PC-3 (cell line): Measurements from ENCODE around the gene CENPVL3. TPM values are rescaled to one million over a fixed set of nuclear protein-coding genes. Genes with fewer than 3 reads are reported as not detected.

Source experiments
- ATAC-seq: fragments of 200-7000 bp; cut with Tn5 transposase; 2 replicates; pipeline ENCODE4 v1.9.1; 2020; ENCODE audit warnings: mild to moderate bottlenecking, moderate library complexity
- BruUV-seq: library from RNA; stranded (reverse); fragments of 400-500 nt; replicated peaks from 2 replicates; lab custom pipeline; 2021; lab: Mats Ljungman, UMichigan
- CTCF ChIA-PET: fragments of 300-600 bp; sonication (Branson Sonifier 250); formaldehyde crosslinking; loops from one replicate; lab custom pipeline; 2022; ENCODE audit warnings: antibody characterized with exemption; lab: Charles Lee
- POLR2A ChIA-PET: fragments of 300-600 bp; sonication (Branson Sonifier 250); formaldehyde crosslinking; loops from one replicate; lab custom pipeline; 2022; ENCODE audit warnings: antibody characterized with exemption; ENCODE audit not compliant: unreplicated experiment; lab: Charles Lee
- DNase-seq: peaks from one replicate; pipeline ENCODE4 v3.0.0-alpha.2; 2015
- H2AFZ ChIP-seq: fragments of 300-600 bp; sonication (generic); 2 replicates; pipeline ENCODE4 v1.6.0; 2016; ENCODE audit warnings: antibody characterized with exemption, low read length
- H3F3A ChIP-seq: fragments of 300-600 bp; sonication (generic); one replicate; pipeline ENCODE4 v1.6.0; 2017; ENCODE audit warnings: antibody characterized with exemption, low read length, control low read depth, mild to moderate bottlenecking; ENCODE audit not compliant: unreplicated experiment
- H3K27ac ChIP-seq: fragments of 300-600 bp; sonication (generic); 2 replicates; pipeline ENCODE4 v1.5.1; 2016; ENCODE audit warnings: mild to moderate bottlenecking, low read length
- H3K27me3 ChIP-seq: fragments of 300-600 bp; sonication (generic); 2 replicates; pipeline ENCODE4 v1.6.1; 2016; ENCODE audit warnings: low read length, mixed read lengths
- H3K36me3 ChIP-seq: fragments of 300-600 bp; sonication (generic); 2 replicates; pipeline ENCODE4 v1.6.1; 2016; ENCODE audit warnings: low read depth, mixed run types, low read length, mixed read lengths
- H3K4me1 ChIP-seq: fragments of 300-600 bp; sonication (generic); 2 replicates; pipeline ENCODE4 v1.5.1; 2016; ENCODE audit warnings: low read length; ENCODE audit not compliant: insufficient read depth
- H3K4me2 ChIP-seq: fragments of 300-600 bp; sonication (generic); 2 replicates; pipeline ENCODE4 v1.6.0; 2016; ENCODE audit warnings: low read length
- H3K4me3 ChIP-seq: fragments of 300-600 bp; sonication (generic); 2 replicates; pipeline ENCODE4 v1.5.1; 2016; ENCODE audit warnings: mild to moderate bottlenecking, low read length, mixed read lengths
- H3K79me2 ChIP-seq: fragments of 300-600 bp; sonication (generic); 2 replicates; pipeline ENCODE4 v1.6.1; 2017; ENCODE audit warnings: low read length, mixed read lengths
- H3K9ac ChIP-seq: fragments of 300-600 bp; sonication (generic); 2 replicates; pipeline ENCODE4 v1.6.0; 2016; ENCODE audit warnings: mild to moderate bottlenecking, low read length
- H3K9me2 ChIP-seq: fragments of 300-600 bp; sonication (generic); replicated peaks from 2 replicates; pipeline ENCODE4 v1.6.1; 2016; ENCODE audit warnings: mixed run types, low read length, mixed read lengths
- H3K9me3 ChIP-seq: fragments of 300-600 bp; sonication (generic); 2 replicates; pipeline ENCODE4 v1.6.1; 2016; ENCODE audit warnings: low read length, mixed read lengths
- H4K20me1 ChIP-seq: fragments of 300-600 bp; sonication (generic); 2 replicates; pipeline ENCODE4 v1.6.1; 2016; ENCODE audit warnings: low read length, mixed read lengths
- EZH2 ChIP-seq: fragments of 300-600 bp; sonication (generic); IDR thresholded peaks from one replicate; pipeline ENCODE4 v1.6.1; 2017; ENCODE audit warnings: antibody characterized with exemption, mild to moderate bottlenecking, low read length; ENCODE audit not compliant: unreplicated experiment
- EZH2phosphoT487 ChIP-seq: fragments of 300-600 bp; sonication (generic); IDR thresholded peaks from 2 replicates; pipeline ENCODE4 v1.6.1; 2018; ENCODE audit warnings: mild to moderate bottlenecking, antibody characterized with exemption, low read length, borderline replicate concordance
- intact Hi-C: fragments of 100-400 bp; cut with micrococcal nuclease; formaldehyde crosslinking; loops from 2 replicates; pipeline ENCODE4 v1.9.0; 2023
- total RNA-seq: library from RNA; depleted of rRNA; stranded (reverse); fragments of >200 nt; gene quantifications from 2 replicates; pipeline ENCODE4 v1.2.3, GENCODE V29; 2014
- TF ChIP-seq, protein P1 (sequence below): fragments of 300-600 bp; sonication (generic); conservative IDR thresholded peaks from 2 replicates; pipeline ENCODE4 v1.5.1; 2017; ENCODE audit warnings: antibody characterized with exemption, low read depth, mild to moderate bottlenecking, low read length

Gene CENPVL3
- total RNA-seq, 1 experiment from 2014 or later: not detected

DNA sequence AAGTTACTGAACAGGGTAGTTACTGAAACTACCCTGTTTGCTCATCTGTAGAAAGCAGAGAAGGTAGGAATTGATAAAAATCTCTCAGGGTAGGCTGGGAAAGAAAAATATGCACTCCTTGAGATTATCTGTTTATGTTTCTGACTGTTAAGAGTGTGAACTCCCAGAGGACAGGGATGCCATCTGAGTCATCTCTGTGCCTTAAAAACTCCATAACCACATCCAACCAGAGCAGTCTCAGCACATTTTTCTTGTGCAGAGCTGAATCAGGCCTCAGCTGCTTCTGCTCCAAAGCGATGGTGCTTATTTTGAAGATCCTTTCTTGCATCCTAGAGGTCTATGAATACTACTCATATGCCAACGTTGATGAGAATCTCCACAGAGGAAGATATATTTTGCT lies 9.9 kb downstream of the CENPVL3 start:
- ATAC-seq: no peak
- peaks cover 7% of the 10 kb centered on the region; the same call in 1 of the 2 replicates for H3K27me3 ChIP-seq
- H3K36me3 ChIP-seq: no peaks in the 10 kb centered on the region
- no peak for TF ChIP-seq EZH2
- TF ChIP-seq, protein P1, sequence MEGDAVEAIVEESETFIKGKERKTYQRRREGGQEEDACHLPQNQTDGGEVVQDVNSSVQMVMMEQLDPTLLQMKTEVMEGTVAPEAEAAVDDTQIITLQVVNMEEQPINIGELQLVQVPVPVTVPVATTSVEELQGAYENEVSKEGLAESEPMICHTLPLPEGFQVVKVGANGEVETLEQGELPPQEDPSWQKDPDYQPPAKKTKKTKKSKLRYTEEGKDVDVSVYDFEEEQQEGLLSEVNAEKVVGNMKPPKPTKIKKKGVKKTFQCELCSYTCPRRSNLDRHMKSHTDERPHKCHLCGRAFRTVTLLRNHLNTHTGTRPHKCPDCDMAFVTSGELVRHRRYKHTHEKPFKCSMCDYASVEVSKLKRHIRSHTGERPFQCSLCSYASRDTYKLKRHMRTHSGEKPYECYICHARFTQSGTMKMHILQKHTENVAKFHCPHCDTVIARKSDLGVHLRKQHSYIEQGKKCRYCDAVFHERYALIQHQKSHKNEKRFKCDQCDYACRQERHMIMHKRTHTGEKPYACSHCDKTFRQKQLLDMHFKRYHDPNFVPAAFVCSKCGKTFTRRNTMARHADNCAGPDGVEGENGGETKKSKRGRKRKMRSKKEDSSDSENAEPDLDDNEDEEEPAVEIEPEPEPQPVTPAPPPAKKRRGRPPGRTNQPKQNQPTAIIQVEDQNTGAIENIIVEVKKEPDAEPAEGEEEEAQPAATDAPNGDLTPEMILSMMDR: no peak
- no peak for TF ChIP-seq EZH2phosphoT487
- H3K9me2 ChIP-seq: no peaks in the 10 kb centered on the region
- no peaks in the 10 kb centered on the region for H3K4me1 ChIP-seq
- H2AFZ ChIP-seq: no peak overlapping the region
- ChIA-PET CTCF (no interaction called here), POLR2A (no interaction called here)
- H3K79me2 ChIP-seq: no peaks in the 10 kb centered on the region
- BruUV-seq: no TSS peak
- DNase-seq: no peak
- H3K4me2 ChIP-seq: no peak overlapping the region
- H3F3A ChIP-seq: no peaks in the 10 kb centered on the region
- H4K20me1 ChIP-seq: no peaks in the 10 kb centered on the region
- H3K9me3 ChIP-seq: no peaks in the 10 kb centered on the region
- intact Hi-C loops: no loop called here
- no peak overlapping the region for H3K9ac ChIP-seq
- no peak overlapping the region for H3K27ac ChIP-seq
- H3K4me3 ChIP-seq: no peak overlapping the region

DNA sequence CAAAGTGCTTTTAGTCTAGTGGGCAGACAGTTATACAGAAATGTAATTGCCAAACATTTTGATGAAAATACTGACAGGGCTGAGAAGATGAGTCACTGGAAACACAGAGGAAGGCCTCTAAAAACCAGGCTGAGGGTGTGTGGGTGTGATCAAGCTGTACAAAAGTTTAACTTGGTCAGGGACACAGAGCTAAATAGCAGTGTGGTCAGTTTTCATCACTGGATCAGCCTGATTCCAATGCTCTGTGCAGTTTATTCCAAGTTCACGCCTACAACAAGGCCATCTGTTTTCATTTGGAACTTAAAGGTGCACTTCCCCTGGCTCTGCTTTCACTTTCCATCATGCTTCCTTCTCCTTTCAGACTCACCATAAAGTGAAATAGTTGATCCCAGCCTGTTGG lies 10.6 kb downstream of the CENPVL3 start:
- Histone ChIP-seq H3K4me2 (no peak overlapping the region), H3K27me3 (peaks cover 7% of the 10 kb centered on the region; the same call in 1 of the 2 replicates), H2AFZ (no peak overlapping the region), H3K36me3 (no peaks in the 10 kb centered on the region), H3K27ac (no peak overlapping the region), H3K4me1 (no peaks in the 10 kb centered on the region), H4K20me1 (no peaks in the 10 kb centered on the region), H3F3A (no peaks in the 10 kb centered on the region), H3K4me3 (no peak overlapping the region), H3K9ac (no peak overlapping the region), H3K9me2 (no peaks in the 10 kb centered on the region), H3K9me3 (no peaks in the 10 kb centered on the region), H3K79me2 (no peaks in the 10 kb centered on the region)
- ChIA-PET CTCF (no interaction called here), POLR2A (no interaction called here)
- TF ChIP-seq EZH2 (no peak), EZH2phosphoT487 (no peak)
- TF ChIP-seq, protein P1: no peak
- DNase-seq: no peak
- BruUV-seq: no TSS peak
- intact Hi-C loops: no loop called here
- no peak; the same call in 1 of the 2 replicates for ATAC-seq

DNA sequence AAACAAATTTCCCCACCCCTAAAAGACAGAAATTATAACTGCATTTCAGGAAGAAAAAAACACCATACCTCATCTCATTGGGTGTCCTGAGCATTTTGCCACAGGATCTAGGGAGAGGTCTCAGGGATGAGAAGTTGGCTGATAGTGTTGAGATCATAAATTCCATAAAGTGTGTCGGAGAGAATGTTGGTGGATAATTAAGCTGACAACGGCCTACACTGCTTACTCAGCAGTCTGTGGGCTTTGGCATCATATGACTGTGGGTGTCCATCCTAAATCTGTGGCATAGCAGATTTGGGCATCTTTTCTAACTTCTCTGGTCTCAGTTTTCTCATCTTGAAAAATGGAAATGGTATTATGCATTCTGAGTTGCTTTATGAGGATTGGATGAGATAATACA lies 12.3 kb downstream of the CENPVL3 start:
- no peak for DNase-seq
- peaks cover 4% of the 10 kb centered on the region; the same call in 1 of the 2 replicates for H3K27me3 ChIP-seq
- no peak overlapping the region for H3K4me2 ChIP-seq
- H3K4me1 ChIP-seq: no peaks in the 10 kb centered on the region
- H3K79me2 ChIP-seq: no peaks in the 10 kb centered on the region
- no TSS peak for BruUV-seq
- H3F3A ChIP-seq: no peaks in the 10 kb centered on the region
- H2AFZ ChIP-seq: no peak overlapping the region
- intact Hi-C loops: no loop called here
- TF ChIP-seq EZH2phosphoT487: no peak
- TF ChIP-seq, protein P1: no peak
- TF ChIP-seq EZH2: no peak
- no peak overlapping the region for H3K4me3 ChIP-seq
- no peak for ATAC-seq
- H3K9me2 ChIP-seq: no peaks in the 10 kb centered on the region
- H3K36me3 ChIP-seq: no peaks in the 10 kb centered on the region
- POLR2A ChIA-PET: no interaction called here
- H3K9me3 ChIP-seq: no peaks in the 10 kb centered on the region
- H3K9ac ChIP-seq: no peak overlapping the region
- no peak overlapping the region for H3K27ac ChIP-seq
- CTCF ChIA-PET: interaction anchor here (0.6 kb wide), 1 partner anchor 119 kb away, joined by 4 read pairs; no protein-coding TSS in a partner anchor
- H4K20me1 ChIP-seq: no peaks in the 10 kb centered on the region
